ENCODE measurements around the gene MAPKAPK2. TPM values are rescaled to one million over a fixed set of nuclear protein-coding genes. Genes with fewer than 3 reads are reported as not detected.

Gene MAPKAPK2
- total RNA-seq, 1 donor from 2014 or later, result 35.3 TPM

DNA sequence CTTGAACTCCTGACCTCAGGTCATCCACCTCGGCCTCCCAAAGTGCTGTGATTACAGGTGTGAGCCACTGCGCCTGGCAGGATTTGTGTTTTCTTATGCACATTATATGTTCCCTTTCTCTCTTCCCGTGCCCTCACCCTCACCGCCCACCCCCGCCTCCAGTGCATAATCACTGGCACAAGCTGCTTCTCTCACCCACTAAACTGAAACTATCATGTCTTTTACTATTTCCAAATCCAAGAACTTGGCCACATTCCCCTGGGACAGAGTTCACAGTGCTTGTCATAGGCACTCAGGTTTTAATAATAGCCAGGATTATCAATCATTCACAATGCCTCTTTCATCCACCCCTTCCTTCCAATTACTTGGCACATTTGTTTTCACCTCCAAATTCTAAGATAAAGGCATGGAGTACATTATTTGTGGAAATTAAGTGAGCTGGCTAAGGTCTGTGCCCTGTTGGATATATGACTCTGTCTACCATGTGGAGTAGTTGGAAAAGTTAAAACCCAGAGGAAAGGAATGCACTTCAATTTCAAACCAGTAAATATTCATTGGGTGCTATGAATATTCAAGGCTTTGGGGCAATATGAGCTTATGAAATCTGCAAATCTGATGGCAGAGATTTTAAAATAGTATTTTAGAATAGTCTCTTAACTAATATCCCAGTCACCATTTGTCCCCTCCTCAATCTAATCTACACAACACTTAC lies 17.6 kb upstream of the MAPKAPK2 start:
- TF ChIP-seq, protein P1, sequence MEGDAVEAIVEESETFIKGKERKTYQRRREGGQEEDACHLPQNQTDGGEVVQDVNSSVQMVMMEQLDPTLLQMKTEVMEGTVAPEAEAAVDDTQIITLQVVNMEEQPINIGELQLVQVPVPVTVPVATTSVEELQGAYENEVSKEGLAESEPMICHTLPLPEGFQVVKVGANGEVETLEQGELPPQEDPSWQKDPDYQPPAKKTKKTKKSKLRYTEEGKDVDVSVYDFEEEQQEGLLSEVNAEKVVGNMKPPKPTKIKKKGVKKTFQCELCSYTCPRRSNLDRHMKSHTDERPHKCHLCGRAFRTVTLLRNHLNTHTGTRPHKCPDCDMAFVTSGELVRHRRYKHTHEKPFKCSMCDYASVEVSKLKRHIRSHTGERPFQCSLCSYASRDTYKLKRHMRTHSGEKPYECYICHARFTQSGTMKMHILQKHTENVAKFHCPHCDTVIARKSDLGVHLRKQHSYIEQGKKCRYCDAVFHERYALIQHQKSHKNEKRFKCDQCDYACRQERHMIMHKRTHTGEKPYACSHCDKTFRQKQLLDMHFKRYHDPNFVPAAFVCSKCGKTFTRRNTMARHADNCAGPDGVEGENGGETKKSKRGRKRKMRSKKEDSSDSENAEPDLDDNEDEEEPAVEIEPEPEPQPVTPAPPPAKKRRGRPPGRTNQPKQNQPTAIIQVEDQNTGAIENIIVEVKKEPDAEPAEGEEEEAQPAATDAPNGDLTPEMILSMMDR (IDR thresholded peaks at IDR 0.05), result no peak
- no peak overlapping the region for H3K4me3 ChIP-seq
- H3K27ac ChIP-seq, result no peak overlapping the region
- no peaks in the 10 kb centered on the region for H3K36me3 ChIP-seq
- H3K9me3 ChIP-seq, result no peaks in the 10 kb centered on the region
- DNase-seq (ENCODE audit: low spot score in 2 of 2), result no peak
- peaks cover 0 to 8% of the 10 kb centered on the region in 2 donors for H3K4me1 ChIP-seq
- intact Hi-C loops (cut with DNase I), result no loop called here
- no peaks in the 10 kb centered on the region for H3K27me3 ChIP-seq

DNA sequence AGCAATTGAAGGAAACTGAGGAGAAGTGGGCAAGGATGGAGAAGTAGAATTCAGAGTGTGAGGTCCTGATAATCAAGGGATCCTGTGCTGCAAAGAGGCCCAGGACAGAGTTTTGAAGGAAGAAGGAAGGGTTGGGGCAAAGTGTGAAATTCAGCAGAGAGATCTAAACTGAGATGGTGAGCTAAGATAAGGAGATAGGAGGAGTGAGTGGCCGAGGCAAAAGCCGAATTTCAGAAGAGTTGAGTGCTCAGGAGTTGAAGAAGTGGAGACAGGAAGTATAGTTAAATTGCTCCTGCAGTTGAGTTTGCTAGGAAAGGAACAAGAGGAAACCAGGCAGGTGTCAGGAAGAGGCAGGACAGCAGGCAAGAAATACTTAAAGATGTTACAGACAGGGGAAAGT lies 16.4 kb upstream of the MAPKAPK2 start:
- intact Hi-C loops (cut with DNase I), result no loop called here
- H3K27ac ChIP-seq, result no peak overlapping the region
- H3K4me3 ChIP-seq, result no peak overlapping the region
- H3K9me3 ChIP-seq, result no peaks in the 10 kb centered on the region
- peaks cover 6 to 19% of the 10 kb centered on the region in 2 donors for H3K4me1 ChIP-seq
- no peaks in the 10 kb centered on the region for H3K27me3 ChIP-seq
- TF ChIP-seq, protein P1 (IDR thresholded peaks at IDR 0.05), result no peak
- no peaks in the 10 kb centered on the region for H3K36me3 ChIP-seq
- no peak for DNase-seq (ENCODE audit: low spot score in 2 of 2)

DNA sequence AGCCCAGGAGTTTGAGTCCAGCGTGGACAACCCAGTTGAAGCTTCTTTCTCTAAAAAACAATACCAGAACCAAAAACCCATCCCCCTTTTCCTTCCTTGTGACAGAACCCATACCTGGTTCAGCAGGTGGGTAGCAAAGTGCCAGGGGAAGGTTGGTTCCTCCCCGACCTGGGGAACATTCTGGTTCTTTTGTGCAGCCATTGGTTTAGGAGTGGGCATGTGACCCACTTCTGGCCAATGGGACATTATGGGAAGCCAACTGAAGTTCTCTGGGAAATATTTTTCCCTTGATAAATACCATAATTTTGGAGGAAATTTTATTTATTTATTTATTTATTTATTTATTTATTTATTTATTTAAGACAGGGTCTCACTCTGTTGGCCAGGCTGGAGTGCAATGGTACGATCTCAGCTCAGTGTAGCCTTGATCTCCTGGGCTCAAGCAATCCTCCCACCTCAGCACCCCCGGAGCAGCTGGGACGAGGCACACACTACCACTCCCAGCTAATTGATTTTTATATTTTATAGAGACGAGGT lies 15.8 kb upstream of the MAPKAPK2 start:
- intact Hi-C loops (cut with DNase I), result no loop called here
- Histone ChIP-seq H3K4me3 (no peak overlapping the region), H3K4me1 (peaks cover 6 to 20% of the 10 kb centered on the region in 2 donors), H3K27me3 (no peaks in the 10 kb centered on the region), H3K36me3 (no peaks in the 10 kb centered on the region), H3K9me3 (no peaks in the 10 kb centered on the region), H3K27ac (no peak overlapping the region)
- TF ChIP-seq, protein P1 (IDR thresholded peaks at IDR 0.05), result no peak
- no peak for DNase-seq (ENCODE audit: low spot score in 2 of 2)

DNA sequence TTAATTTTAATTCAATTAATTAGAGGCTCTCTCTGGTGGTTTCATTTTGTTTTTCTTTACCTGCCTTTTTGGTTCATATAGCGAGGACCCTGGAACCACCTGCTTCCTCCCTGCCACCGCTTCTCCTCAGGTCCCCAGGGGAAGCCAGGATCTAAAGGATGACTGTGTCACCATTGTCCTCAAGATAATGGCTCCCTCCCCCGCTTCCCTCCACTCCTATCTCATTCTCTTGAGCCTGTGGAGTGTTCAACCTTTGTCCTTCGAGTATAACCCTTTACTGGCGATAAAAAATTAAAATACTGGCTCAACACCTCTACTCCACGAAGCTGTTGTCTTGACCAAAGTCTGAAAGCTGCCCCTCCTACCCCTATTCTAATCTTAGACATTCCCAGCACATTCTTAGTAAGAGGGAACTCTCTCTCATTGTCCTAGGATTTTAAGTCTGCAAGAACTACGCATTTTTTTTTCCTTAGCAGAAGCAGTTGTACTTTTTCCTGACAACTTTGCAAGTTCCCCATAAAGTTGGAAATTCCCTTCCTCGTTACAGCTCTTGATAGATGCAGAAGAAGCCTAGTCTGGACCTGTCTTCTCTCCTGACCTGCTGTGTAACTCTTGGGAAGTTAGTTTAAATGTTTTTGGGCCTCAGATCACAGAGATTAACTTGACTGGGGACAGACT lies 12.6 kb upstream of the MAPKAPK2 start:
- Histone ChIP-seq H3K27me3 (no peaks in the 10 kb centered on the region), H3K36me3 (no peaks in the 10 kb centered on the region), H3K27ac (peak overlapping the region; percentile 62 to 71), H3K4me3 (no peak overlapping the region), H3K9me3 (no peaks in the 10 kb centered on the region), H3K4me1 (peaks cover 11 to 28% of the 10 kb centered on the region in 2 donors)
- intact Hi-C loops (cut with DNase I), result no loop called here
- TF ChIP-seq, protein P1 (IDR thresholded peaks at IDR 0.05), result no peak
- DNase-seq (ENCODE audit: low spot score in 2 of 2), result no peak

DNA sequence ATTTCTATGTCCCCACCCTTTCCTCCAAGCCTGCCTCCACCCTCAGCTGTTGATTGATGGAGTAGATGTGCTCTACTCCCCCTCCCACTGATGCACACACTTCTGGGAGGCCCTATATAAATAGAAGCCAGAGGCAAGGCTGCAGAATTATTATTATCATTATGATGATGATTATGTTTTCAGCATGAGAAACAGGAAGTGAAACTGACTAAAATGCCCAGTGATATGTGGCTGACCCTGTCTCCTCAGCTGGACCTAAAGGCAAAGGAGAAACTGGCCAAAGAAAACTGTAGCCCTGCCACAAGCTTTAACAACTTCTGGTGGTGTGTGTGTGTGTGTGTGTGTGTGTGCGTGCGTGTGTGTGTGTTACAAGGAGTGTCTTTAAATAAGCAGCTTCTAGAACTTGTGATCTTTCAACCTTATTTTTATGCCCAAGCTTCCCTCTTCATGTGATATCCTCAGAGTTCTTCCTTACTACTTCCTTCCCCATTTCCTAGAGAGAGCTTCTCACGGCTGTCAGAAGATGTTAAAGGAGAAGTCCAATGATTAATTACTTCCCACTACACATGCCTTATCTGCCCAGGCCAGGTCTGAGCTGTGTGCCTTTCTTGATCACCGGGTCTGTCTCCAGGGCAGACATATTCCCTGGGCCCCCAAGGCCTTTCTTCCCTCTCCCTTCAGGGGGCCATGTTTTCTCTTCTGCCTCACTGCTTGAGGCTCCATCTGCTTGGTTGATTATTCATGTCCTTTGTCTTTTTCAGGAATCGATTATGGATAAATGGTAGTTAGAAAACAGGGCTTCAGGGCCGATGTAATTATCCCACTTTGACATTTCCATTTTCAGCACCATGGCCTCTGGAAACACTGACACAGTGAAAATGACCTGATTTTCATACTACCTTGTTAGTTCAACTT lies 11.6 kb upstream of the MAPKAPK2 start:
- TF ChIP-seq, protein P1 (IDR thresholded peaks at IDR 0.05), result no peak
- H3K36me3 ChIP-seq, result no peaks in the 10 kb centered on the region
- H3K9me3 ChIP-seq, result no peaks in the 10 kb centered on the region
- peaks cover 11 to 28% of the 10 kb centered on the region in 2 donors for H3K4me1 ChIP-seq
- peak overlapping the region; percentile 62 to 71 for H3K27ac ChIP-seq
- no peak for DNase-seq (ENCODE audit: low spot score in 2 of 2)
- no peak overlapping the region for H3K4me3 ChIP-seq
- intact Hi-C loops (cut with DNase I), result no loop called here
- no peaks in the 10 kb centered on the region for H3K27me3 ChIP-seq
